Stomach (tissue), 9 donors: ENCODE data around the gene CSMD2. TPM values are rescaled to one million over a fixed set of nuclear protein-coding genes. Genes with fewer than 3 reads are reported as not detected.

Experiments used
- DNase-seq, 2 donors: peaks; one replicate each; pipeline versions ENCODE4 v3.0.0 to v3.0.0-alpha.2; 2013 to 2019
- H3K27ac ChIP-seq, 5 donors: fragments of 200-600 bp in 4 of 5; sonication (generic) in 4 of 5; one replicate each; pipeline ENCODE4 v1.5.1; 2013 to 2019; ENCODE audit warnings: mild to moderate bottlenecking in 1 of 5, moderate library complexity in 1 of 5
- H3K27me3 ChIP-seq, 3 donors: fragments of 200-600 bp; sonication (generic); one replicate each; pipeline ENCODE4 v1.5.1; 2017 to 2019; ENCODE audit warnings: mixed run types in 1 of 3
- H3K36me3 ChIP-seq, 4 donors: fragments of 200-600 bp; sonication (generic); 1 replicate in 3 of 4; 2 replicates in 1 of 4; pipeline ENCODE4 v1.5.1; 2016 to 2019
- H3K4me1 ChIP-seq, 4 donors: fragments of 200-600 bp; sonication (generic); one replicate each; pipeline ENCODE4 v1.5.1; 2016 to 2019
- H3K4me3 ChIP-seq, 4 donors: fragments of 200-600 bp; sonication (generic) in 3 of 4; one replicate each; pipeline ENCODE4 v1.5.1; 2016 to 2019; ENCODE audit warnings: mild to moderate bottlenecking in 1 of 4
- H3K9me3 ChIP-seq, 4 donors: fragments of 200-600 bp; sonication (generic); one replicate each; pipeline ENCODE4 v1.5.1; 2016 to 2019
- EP300 ChIP-seq: sonication (generic); formaldehyde crosslinking; IDR thresholded peaks from one replicate; pipeline ENCODE4 v1.6.1; 2017; ENCODE audit warnings: antibody characterized with exemption
- POLR2A ChIP-seq, 4 donors: fragments of 450-650 bp; IDR thresholded peaks; one replicate each; pipeline ENCODE4 v1.6.1; 2016; ENCODE audit warnings: antibody characterized with exemption in 4 of 4, control low read depth in 2 of 4, mild to moderate bottlenecking in 1 of 4, moderate library complexity in 1 of 4
- POLR2AphosphoS5 ChIP-seq, 3 donors: sonication (generic); formaldehyde crosslinking; IDR thresholded peaks; one replicate each; pipeline ENCODE4 v1.6.1; 2016; ENCODE audit warnings: antibody characterized with exemption in 3 of 3
- WGBS, 5 donors: extraction: QIAGEN DNeasy Blood & Tissue Kit in 3 of 5; methylation state at CpG; one replicate each; pipeline versions ENCODE4 v1.1.5 to v1.1.7; 2013 to 2018; 5-methylcytosine and 5-hydroxymethylcytosine counted together
- intact Hi-C: fragments of 100-400 bp; cut with DNase I; formaldehyde crosslinking; loops from one replicate; pipeline ENCODE4 v1.15.1; 2023; ENCODE audit warnings: low total_unique reads
- polyA plus RNA-seq, 3 donors: library from polyadenylated mRNA; stranded (reverse); fragments of 200-250 nt; gene quantifications; one replicate each; pipeline ENCODE4 v1.2.3, GENCODE V29; 2013
- total RNA-seq, 5 donors: library from RNA; depleted of rRNA; stranded (reverse); fragments of >200 nt; gene quantifications; one replicate each; pipeline versions ENCODE4 v1.1.0 to v1.2.3, GENCODE V29; 2014 to 2016
- TF ChIP-seq, protein P1 (sequence below), 7 experiments: fragments of 450-650 bp in 4 of 7; fragments of 200-600 bp in 3 of 7; sonication (generic) in 3 of 7; IDR thresholded peaks; one replicate each; pipeline ENCODE4 v1.5.1; 2016 to 2019; ENCODE audit warnings: antibody characterized with exemption in 7 of 7, control low read depth in 2 of 7, mild to moderate bottlenecking in 1 of 7
- donor health status: healthy with polysubstance abuse.
- donor health status: Bipolar disorder and iron deficiency.
- donor health status: healthy.

Gene CSMD2
- total and polyA plus RNA-seq, 8 donors, result 0.10 to 3.5 (median 0.37) TPM; not detected in 1

DNA sequence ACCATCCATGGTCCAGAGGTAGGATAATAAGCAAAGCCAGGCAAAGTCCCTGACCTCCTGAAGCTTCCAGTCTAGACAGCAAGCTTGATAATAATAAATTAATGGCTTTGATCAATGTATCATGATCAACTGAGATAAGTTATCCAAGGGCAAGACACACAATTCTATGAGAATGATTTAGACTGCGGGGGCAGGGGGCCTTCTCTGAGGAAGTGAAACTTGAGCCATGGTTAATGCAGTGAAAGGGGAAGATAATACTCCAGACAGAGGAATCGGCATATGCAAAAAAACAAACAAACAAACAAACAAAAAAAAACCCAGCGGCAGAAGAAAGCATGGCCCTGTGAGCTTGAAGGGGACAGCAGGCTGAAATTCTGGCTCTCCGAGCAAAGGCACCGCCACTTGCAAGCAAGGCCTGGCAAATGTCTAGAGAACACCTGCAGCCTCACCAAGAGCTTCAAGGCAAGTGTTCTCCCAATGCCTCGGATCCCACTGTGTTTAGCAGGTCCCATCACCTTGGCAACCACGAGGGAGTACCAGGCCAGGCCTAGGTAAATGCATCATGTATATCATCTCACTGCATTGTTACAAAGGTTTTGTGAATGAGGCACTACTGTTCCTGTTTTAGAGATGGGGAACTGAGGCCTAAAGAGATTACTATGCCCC is 24.9 kb downstream of the CSMD2 start:
- 50 to 61% (median 55%) methylated on average over 7 of the region's 7 CpGs for WGBS, 5 donors

DNA sequence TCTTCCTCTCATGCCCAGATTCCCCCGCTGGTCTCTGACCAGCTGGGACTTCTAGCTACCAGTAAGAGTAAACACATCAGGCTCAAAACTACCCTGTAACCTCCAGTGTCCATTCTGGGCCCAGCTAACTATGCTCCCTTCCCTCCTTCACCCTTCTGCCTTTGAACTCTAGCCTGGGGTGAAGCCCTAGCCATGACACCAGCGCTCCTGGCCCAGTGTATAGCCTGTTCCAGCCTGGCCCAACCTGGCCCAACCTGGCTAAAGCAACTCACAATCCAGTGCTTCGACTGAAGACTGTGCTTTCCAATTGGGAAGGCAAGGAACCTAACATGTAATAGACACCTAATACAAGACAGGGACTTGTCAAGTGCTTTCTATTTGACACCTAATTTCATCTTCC is 27.6 kb downstream of the CSMD2 start:
- Histone ChIP-seq H3K36me3 (no peaks in the 10 kb centered on the region), H3K27ac (no peak overlapping the region), H3K27me3 (no peaks in the 10 kb centered on the region), H3K4me1 (no peaks in the 10 kb centered on the region), H3K4me3 (no peak overlapping the region), H3K9me3 (no peaks in the 10 kb centered on the region)
- WGBS, 5 donors, result 62 to 76% (median 71%) methylated on average over 3 of the region's 3 CpGs
- intact Hi-C loops, result no loop called here
- TF ChIP-seq POLR2A (IDR thresholded peaks at IDR 0.05) (no peak), EP300 (no peak), POLR2AphosphoS5 (IDR thresholded peaks at IDR 0.05) (no peak)
- TF ChIP-seq, protein P1, sequence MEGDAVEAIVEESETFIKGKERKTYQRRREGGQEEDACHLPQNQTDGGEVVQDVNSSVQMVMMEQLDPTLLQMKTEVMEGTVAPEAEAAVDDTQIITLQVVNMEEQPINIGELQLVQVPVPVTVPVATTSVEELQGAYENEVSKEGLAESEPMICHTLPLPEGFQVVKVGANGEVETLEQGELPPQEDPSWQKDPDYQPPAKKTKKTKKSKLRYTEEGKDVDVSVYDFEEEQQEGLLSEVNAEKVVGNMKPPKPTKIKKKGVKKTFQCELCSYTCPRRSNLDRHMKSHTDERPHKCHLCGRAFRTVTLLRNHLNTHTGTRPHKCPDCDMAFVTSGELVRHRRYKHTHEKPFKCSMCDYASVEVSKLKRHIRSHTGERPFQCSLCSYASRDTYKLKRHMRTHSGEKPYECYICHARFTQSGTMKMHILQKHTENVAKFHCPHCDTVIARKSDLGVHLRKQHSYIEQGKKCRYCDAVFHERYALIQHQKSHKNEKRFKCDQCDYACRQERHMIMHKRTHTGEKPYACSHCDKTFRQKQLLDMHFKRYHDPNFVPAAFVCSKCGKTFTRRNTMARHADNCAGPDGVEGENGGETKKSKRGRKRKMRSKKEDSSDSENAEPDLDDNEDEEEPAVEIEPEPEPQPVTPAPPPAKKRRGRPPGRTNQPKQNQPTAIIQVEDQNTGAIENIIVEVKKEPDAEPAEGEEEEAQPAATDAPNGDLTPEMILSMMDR (IDR thresholded peaks at IDR 0.05), result no peak
- no peak for DNase-seq

More for the DNA sequence above, 24.9 kb downstream of the CSMD2 start:
- Histone ChIP-seq H3K27ac (no peak overlapping the region), H3K27me3 (peaks cover 0 to 1% (median 0%) of the 10 kb centered on the region in 3 donors), H3K36me3 (no peaks in the 10 kb centered on the region), H3K9me3 (no peaks in the 10 kb centered on the region), H3K4me1 (no peaks in the 10 kb centered on the region), H3K4me3 (no peak overlapping the region)
- DNase-seq, result no peak
- intact Hi-C loops, result no loop called here
- TF ChIP-seq, protein P1 (IDR thresholded peaks at IDR 0.05), result no peak

DNA sequence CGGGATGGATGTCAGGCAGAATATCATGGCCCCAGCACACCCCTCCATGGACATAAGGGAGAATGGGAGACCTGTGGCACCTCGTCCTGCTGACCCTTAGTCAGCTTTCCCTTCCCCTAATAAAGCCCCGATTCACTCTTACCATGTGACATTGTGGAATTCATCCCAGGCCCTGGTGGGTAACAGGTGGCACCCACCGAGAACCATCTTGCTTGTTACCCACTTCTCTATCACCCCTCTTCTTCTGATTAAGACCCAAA is 32.9 kb downstream of the CSMD2 start:
- intact Hi-C loops, result no loop called here

DNA sequence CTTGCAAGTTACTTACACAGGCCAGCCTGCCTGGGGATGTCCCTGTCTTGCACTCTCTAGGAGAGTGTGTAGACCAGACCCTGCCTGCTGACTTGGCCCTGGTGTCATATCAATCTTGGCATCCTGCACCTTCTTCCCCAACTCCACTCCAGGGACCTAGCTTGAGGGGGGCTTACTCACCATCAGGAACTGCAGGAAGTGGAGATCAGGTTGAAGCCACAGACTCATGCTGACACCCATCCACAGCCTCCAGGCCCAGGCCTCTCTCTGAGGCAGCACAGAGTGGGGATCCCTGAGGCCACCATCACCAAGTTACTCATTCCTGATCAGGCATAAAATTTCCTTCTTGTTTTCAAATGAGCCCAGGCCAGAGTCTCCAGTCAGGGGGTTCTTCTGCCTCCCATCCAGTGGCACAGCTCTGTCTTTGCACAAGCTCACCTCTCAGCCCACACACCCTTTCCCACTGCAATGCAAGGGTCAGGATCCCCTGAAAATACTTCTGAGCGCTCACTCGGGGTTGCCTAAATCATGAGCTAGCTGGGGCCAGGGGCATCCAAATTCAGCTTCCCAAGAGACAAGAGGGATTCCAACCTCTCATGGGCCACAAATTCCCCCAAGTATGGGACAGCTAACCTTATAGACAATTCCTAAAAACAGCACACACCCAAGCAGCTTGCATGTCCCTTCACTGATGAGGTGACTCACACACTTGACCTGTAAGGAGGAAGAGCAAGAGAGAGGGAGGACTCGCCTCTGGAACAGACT is 33.5 kb downstream of the CSMD2 start:
- intact Hi-C loops, result no loop called here
- H3K36me3 ChIP-seq, result no peaks in the 10 kb centered on the region
- no peaks in the 10 kb centered on the region for H3K4me1 ChIP-seq
- peaks cover 0 to 23% (median 0%) of the 10 kb centered on the region in 3 donors for H3K27me3 ChIP-seq
- no peaks in the 10 kb centered on the region for H3K9me3 ChIP-seq
- H3K27ac ChIP-seq, result no peak overlapping the region
- DNase-seq, result no peak
- no peak overlapping the region for H3K4me3 ChIP-seq
- WGBS, 5 donors, result 90 to 94% (median 92%) methylated on average over 3 of the region's 3 CpGs
- TF ChIP-seq POLR2A (IDR thresholded peaks at IDR 0.05), result no peak

More for the DNA sequence above, 32.9 kb downstream of the CSMD2 start:
- no peak for TF ChIP-seq EP300
- no peak for TF ChIP-seq POLR2AphosphoS5 (IDR thresholded peaks at IDR 0.05)
- no peak for TF ChIP-seq POLR2A (IDR thresholded peaks at IDR 0.05)
- TF ChIP-seq, protein P1 (IDR thresholded peaks at IDR 0.05), result no peak
- peaks cover 0 to 17% (median 0%) of the 10 kb centered on the region in 3 donors for H3K27me3 ChIP-seq
- no peak for DNase-seq
- no peak overlapping the region for H3K4me3 ChIP-seq
- no peaks in the 10 kb centered on the region for H3K9me3 ChIP-seq
- no peaks in the 10 kb centered on the region for H3K36me3 ChIP-seq
- H3K4me1 ChIP-seq, result no peaks in the 10 kb centered on the region
- 79 to 85% (median 82%) methylated on average over 4 of the region's 4 CpGs for WGBS, 5 donors
- H3K27ac ChIP-seq, result no peak overlapping the region

DNA sequence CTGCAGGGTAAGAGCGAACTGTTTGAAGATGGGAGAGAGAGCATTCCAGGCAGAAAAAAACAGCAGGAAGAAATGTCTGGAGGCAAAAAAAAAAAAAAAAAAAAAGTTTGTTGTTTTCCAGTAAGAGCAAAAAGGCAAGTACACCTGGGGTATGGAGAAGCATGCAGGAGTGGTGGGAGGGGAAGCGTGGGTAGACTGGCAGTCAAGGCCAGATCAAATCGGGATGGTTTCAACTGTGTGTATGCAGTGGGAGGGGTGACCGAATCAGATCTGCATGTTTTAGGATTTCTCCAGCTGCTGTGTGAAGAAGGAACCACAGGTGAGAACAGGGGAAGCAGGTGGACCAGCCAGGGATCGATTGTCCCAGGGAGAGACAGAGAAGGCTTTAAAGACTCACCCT is 34.7 kb downstream of the CSMD2 start:
- Histone ChIP-seq H3K4me1 (no peaks in the 10 kb centered on the region), H3K4me3 (no peak overlapping the region), H3K27ac (no peak overlapping the region), H3K9me3 (no peaks in the 10 kb centered on the region), H3K36me3 (no peaks in the 10 kb centered on the region), H3K27me3 (peaks cover 0 to 31% (median 0%) of the 10 kb centered on the region in 3 donors)
- intact Hi-C loops, result no loop called here
- 77 to 87% (median 81%) methylated on average over 5 of the region's 5 CpGs for WGBS, 5 donors
- no peak for DNase-seq
- TF ChIP-seq POLR2AphosphoS5 (IDR thresholded peaks at IDR 0.05) (no peak), EP300 (no peak), POLR2A (IDR thresholded peaks at IDR 0.05) (no peak)
- TF ChIP-seq, protein P1 (IDR thresholded peaks at IDR 0.05), result no peak
